Effector CD8-positive, alpha-beta T cell (primary cell): ENCODE measurements around the gene BTBD9.

Source experiments
- DNase-seq: peaks from one replicate; lab custom pipeline; 2025; lab: John Stamatoyannopoulos, UW

Gene BTBD9

DNA sequence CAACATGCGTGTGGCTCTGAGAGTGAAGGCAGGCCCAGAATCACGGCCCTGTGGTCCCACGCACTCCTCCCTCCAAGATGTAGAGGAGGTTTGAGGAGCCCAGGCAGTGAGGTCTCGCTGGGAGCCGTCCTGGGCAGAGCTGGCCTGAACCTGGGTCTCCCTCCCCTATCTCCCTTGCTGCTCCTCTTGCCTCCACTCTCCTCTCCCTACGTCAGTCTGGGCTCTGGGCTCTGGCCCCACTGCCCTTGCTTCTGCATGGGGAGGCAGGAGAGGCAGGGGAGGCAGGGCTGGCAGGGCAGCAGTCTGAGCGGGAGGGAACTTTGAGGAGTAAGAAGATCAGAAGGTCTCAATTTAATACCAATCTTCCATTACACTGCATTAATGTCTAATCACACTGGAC lies 445.1 kb downstream of the BTBD9 start:
- DNase-seq = no peak

DNA sequence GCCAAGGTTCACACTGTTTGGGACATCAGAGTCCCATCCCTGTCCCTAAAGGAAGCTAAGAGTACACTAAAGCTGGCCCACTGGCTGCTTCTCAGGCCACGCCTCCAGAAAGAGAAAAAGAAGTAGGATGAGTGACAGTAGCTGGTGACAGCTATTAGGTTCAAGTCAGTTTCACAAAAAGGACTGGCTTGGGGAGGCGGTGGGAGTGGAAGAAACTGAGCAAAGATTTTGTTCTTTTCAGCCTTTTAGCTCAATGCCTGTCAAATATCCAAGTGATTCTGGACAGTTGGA lies 445.5 kb downstream of the BTBD9 start:
- DNase-seq = no peak

- no peak for DNase-seq
Measured at GRCh38 chr6:38193481-38194281, 446.0 kb downstream of the BTBD9 start.

GRCh38 chr6:38193051-38193450 lies 446.7 kb downstream of the BTBD9 start:
- DNase-seq = no peak

DNA sequence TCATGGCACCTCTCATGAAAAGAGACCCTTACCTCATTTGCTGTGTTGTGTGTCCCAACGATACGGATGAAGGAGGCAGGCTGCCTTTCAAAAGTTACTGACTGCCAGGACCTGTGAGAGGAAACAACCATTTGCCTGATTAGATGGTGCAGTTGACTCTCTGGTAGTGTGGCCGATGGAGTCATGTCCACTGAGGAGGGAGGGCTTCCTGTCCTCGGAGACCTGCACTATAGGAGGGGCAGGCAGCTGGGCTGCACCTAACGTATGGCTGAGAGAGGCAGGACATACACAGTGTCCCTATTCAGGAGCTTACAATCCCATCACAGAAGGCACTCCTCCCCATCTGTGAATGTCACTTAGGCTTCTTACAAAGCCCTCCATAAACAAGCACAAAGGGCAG lies 447.2 kb downstream of the BTBD9 start:
- DNase-seq = no peak

GRCh38 chr6:38192011-38192410 lies 447.7 kb downstream of the BTBD9 start:
- no peak for DNase-seq

DNA sequence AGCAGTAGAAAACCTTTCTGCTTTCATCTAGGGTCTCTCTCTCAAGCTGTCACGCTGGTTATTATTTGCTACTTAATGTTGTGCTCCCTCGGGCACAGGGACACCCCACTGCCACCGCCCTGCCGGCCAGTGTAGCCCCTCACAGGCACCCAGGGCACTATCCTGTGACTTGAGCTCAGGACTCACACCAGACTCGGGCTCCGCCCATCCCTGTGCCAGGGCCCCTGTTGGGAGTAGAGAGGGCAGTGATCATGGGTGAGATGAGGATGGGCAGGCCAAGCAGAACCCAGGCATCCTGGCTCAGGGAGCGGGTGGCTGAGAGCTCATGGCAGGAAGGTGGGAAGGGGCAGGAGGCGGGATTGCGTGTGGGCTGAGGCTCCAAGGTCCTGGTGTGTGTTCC lies 448.3 kb downstream of the BTBD9 start:
- DNase-seq = no peak

DNA sequence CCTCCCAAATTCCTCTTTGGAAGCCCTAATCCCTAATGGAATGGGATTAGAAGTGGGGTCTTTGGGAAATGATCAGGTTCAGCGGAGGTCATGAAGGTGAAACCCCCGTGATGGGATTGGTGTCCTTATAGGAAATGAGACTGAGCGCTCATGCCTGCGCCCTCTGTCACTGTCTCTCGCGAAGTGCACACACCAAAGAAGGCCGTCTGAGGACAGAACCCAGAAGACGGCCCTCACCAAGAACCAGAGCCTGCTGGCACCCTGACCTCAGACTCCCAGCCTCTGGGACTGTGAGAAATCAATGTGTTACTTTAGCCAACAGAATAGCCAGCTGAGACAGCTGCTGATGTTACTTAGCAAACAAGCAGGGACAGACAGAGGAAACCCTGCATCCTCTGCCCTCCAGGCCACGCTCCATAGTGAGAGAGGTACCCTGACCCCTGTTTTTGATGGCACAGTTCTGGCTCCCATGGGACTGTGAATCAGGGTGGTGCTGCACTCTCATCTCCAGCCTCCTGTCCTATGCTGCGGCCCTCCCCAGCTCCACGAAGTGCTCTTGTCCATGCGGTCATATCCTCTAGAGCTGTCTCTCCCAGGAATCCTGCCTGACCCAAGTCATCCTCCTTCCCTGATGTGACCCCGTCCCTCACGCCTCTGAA lies 450.9 kb downstream of the BTBD9 start:
- no peak for DNase-seq

- DNase-seq = no peak
Measured at GRCh38 chr6:38187811-38188590, 451.7 kb downstream of the BTBD9 start.

GRCh38 chr6:38187325-38187724 lies 452.4 kb downstream of the BTBD9 start:
- DNase-seq = no peak

GRCh38 chr6:38185752-38186151 lies 454.0 kb downstream of the BTBD9 start:
- no peak for DNase-seq

GRCh38 chr6:38185244-38185643 lies 454.5 kb downstream of the BTBD9 start:
- DNase-seq = no peak

- DNase-seq = no peak
Measured at GRCh38 chr6:38184585-38185080, 455.1 kb downstream of the BTBD9 start.

- DNase-seq = no peak
Measured at GRCh38 chr6:38183856-38184584, 455.7 kb downstream of the BTBD9 start.

DNA sequence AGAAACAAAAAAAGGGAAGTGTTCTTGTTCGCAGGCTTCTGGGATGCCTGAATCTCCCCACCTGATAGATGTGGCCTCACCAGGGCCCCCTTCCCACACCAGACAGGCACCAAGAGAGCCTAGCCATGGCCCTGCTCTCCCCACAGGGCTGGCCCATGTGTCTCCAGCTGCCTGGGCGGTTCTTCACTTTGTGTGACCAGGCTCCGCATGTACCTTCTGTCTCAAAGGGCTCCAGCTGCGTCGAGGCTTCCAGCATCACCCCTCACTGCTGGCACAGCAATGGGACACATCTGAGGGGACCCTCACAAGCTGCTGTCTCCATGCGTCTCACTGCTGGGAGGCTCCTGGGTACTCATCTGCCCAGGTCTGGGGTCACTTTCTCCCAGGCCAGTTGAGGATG lies 457.3 kb downstream of the BTBD9 start:
- DNase-seq = no peak

DNA sequence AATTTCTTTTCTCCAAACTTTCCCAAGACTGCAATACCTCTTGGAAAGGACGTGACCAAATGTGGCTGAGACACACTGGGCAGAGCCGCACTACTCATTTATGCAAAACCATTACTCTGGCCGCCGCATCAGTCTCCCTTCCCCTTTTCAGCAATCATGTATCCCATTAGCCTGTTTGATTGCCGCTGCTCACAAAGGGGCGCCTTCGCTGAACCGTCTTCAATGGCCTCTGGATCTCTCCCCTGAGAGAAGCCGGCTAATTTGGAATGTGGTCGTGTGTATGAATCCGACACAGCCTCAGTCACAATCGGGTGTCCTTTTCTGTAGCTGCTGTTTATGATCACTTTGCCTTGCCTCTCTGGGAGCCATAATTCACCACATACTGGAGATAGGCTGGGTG lies 459.1 kb downstream of the BTBD9 start:
- DNase-seq = no peak

DNA sequence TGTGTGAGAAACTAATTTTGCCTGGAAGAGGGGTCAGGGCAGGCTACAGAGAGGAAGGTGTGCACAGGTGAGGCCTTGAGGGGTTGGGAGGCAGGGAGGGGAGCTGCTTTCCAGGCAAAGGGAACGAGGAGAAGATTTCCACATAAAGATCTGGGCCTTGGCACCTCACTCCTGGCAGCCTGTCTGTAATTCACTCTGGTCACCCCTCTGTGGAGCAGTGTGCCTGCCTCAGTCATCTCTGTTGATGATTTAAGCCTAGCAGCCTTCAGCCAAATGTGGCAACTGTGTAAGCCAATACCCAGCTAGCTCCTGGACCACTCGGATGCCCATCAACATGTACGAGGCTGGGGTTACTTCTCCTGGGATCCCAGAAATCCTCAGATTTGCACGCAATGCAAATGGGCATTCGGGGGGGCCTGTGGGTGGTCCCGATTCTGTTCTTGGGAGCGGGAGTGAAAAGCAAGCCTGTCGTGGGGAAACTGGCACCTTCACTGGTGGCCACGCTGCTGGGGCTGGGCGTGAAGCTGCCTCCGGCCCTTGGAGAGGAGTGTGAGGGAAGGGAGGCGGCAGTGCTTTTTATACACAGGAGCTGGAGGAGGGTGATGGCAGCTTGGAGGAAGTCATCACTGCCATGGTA lies 459.8 kb downstream of the BTBD9 start:
- no peak for DNase-seq

- no peak for DNase-seq
Measured at GRCh38 chr6:38179300-38179699, 460.4 kb downstream of the BTBD9 start.

- DNase-seq = no peak
Measured at GRCh38 chr6:38178584-38178886, 461.2 kb downstream of the BTBD9 start.

DNA sequence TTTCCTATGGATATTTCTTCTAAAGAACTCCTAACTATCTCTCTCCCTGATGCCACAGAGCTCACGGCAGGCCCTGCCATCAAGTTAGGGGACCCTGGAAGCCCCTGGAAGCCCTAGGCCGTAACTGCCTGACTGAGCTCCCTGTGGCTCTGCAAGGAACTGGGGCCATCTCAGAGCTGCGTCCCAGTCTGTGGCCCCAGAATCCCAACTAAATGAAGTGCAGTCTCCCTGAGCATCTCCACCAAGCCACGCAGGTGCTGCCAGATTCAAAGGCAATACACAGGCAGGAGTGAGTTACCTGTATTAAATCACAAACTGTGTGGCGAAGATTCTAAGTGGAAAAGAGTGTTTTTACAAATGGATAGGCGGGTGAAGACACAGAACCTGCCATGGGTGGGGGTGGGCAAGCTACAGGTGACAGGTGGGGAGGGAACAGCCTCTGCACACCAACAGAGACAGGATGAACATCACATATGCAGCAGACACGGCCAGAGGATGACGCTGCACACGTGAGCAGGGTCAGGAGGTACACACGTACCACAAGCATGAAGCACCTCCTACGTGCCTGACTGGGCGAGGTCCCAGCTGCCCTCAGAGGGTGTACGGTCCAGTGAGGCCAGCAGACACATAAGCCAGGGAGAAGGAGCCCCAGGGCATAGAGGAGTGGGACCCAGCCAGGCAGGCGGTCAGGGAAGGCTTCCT lies 461.7 kb downstream of the BTBD9 start:
- DNase-seq = no peak
